Left lobe of liver (tissue), 2 donors: Measurements from ENCODE around the gene LAX1. TPM values are rescaled to one million over a fixed set of nuclear protein-coding genes. Genes with fewer than 3 reads are reported as not detected.
A peak's percentile ranks its signal among the peaks of the same experiment; 100 is the strongest.
"Not testable (repeated sequence)": the region's sequence is repeated elsewhere in the genome, so short reads cannot be mapped to it uniquely, and the experiment has no call there.

ENCODE experiments used
- ATAC-seq: fragments of 200-7000 bp; cut with Tn5 transposase; one replicate; pipeline ENCODE4 v1.9.1; 2020; ENCODE audit warnings: mild to moderate bottlenecking, moderate library complexity
- DNase-seq: peaks from one replicate; pipeline ENCODE4 v3.0.0-alpha.2; 2020; ENCODE audit warnings: low spot score
- total RNA-seq: library from RNA; stranded (reverse); gene quantifications from one replicate; pipeline ENCODE4 v1.2.1, GENCODE V29; 2021
- donor health status: DM: no; HTN: no; CAD: no; lungs with moderate emphysema.
- donor health status: DM: no; HTN: yes; CAD: no.

The LAX1 gene, protein sequence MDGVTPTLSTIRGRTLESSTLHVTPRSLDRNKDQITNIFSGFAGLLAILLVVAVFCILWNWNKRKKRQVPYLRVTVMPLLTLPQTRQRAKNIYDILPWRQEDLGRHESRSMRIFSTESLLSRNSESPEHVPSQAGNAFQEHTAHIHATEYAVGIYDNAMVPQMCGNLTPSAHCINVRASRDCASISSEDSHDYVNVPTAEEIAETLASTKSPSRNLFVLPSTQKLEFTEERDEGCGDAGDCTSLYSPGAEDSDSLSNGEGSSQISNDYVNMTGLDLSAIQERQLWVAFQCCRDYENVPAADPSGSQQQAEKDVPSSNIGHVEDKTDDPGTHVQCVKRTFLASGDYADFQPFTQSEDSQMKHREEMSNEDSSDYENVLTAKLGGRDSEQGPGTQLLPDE
- 0.25 TPM for total RNA-seq

- DNase-seq (no peak), ATAC-seq (no peak)
Observed at GRCh38 chr1:203765029-203765837, at the start of gene LAX1. Gene LAX1, plus strand, starts transcription at chr1:203765183. Its CDS starts 383 bp downstream, at chr1:203765566.

DNA sequence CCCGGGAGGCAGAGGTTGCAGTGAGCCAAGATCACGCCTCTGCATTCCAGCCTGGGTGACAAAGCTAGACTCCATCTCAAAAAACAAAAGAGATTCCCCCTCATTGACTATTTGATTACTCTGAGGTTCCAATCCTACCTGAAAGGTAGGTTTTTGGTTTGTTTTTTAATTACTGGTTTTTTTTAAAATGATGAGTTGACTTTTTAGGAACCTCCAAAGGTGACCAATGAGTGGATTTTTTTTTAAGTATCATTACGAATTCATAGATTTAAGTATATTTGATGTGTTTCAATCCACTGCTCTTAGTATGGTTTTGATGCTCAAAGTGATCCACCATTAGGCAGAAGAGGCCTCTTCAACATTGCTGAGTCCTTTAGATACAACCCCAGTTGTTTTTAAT is 47.9 kb upstream of the LAX1 start:
- DNase-seq (no peak), ATAC-seq (no peak)

DNA sequence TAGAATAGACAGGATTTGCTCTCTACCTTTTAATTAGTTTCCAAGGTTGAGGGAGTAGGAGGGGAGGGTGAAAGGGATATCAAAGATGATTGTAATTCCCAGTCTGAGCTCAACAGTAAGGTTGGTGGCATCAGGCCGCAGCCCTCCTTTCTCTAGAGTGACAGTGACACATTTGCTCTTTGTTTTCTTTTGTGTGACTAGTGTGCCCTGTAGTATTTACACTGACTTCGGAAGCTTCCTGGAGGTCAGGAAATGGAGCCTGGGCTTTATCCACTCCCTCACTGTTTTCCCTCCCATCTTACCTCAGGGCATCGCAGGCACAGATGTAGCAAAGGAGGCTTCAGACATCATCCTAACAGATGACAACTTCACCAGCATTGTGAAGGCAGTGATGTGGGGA is 44.7 kb upstream of the LAX1 start:
- no peak for DNase-seq
- ATAC-seq, result no peak

- ATAC-seq, result no peak
- DNase-seq, result no peak
Observed at GRCh38 chr1:203722909-203723308, 42.1 kb upstream of the LAX1 start.

- ATAC-seq, result no peak
- no peak for DNase-seq
Observed at GRCh38 chr1:203726417-203726867, 38.5 kb upstream of the LAX1 start.

DNA sequence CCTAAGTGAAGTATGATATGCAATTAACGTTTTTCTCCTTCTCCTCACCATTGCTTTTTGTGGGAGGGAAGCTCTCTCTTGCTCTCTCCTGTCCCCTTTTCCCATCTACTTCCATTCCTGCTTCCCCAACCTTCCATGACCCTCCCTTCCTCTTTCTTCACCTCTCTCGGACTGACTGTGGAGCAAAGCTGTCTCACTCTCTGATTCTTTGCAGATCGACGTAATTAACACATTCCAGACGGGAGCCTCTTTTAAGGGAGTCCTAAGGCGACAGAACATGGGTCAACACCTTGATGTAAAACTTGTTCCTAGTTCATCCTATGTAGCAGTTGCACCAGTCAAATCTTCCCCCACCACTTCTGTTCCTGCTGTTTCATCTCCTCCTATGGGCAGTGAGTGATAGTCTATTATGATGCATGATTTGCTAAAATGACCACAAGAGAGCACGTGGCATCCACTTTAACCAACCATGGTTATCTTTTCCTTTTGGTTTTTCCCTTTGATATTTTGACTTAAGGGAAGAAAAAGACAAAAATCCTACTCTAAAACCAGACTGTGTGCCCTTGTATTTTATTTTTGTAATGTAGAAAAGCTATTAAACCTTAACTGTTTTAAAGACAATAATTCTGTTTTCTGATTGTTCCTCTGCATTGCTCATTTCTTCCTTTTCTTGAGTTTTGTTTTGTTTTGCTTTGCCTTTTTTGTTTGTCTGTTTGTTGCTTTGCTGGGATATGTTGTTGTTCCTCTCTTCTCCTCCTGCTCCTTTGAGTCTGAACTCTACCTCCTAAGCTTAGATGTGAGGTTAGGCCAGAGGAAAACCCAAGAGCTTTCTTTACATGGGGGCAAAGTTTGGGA is 31.7 kb upstream of the LAX1 start:
- DNase-seq (no peak), ATAC-seq (no peak)

DNA sequence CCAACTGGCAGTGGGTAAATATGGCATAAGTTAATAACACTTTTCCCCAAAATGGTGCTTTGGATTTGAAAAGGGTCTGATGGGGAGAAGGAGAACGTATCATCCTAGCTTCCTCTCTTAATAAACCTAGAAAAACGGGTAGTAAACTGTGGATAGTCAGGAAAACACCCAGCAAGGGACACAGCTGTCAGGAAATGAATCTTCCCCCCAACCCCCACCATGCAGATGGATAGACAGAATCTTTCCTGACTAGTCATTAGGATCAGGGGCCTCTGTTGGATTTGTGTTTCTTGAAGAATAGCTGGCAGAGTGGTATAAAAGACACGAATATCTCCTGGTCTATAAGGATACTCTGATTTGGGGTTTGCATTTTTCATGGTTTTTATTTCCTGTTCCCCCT is 22.5 kb upstream of the LAX1 start:
- ATAC-seq, result no peak
- DNase-seq, result no peak

DNA sequence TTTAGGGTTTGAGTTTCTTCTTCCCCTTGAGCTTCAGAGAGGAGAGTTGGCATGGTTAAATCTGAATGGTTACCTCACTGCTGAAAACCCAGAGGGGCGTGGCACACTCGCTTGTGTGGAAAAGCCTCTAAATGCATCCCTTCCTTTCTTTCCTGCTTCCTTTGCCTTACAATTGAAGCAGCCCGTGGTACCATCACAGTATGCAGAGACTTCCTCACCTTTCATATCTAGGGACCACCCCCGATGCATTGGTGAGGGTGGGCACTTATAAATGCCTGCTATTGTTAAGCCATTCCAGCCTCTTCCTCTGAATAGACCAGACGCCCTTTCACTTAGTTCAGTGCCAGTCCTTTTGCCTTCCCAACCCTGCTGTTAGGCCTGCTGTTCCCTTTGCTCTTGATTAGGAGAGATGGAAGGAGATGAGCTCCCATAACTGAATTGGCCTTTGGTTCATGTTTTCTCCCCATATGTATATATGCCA is 21.9 kb upstream of the LAX1 start:
- DNase-seq (no peak), ATAC-seq (no peak)

GRCh38 chr1:203744075-203744972 is 20.7 kb upstream of the LAX1 start:
- DNase-seq (no peak), ATAC-seq (peak; percentile 42)

DNA sequence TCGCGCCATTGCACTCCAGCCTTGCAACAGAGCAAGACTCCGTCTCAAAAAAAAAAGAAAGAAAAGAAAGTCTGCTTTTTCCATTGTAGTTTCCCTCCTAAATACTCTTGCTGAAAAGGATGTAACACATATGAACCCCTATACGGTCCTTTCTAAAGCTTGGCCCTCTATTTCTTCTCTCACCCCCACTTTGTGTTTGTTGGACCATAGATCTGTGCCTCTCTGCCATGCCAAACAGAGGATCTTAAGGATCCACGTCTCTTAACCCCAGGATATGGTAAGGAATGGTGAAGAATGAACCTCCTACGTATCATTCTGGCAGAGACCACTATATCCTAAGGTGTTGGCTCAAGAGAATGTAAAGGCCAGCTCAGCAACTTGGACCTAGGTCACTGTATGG is 18.7 kb upstream of the LAX1 start:
- no peak for ATAC-seq
- DNase-seq, result no peak

GRCh38 chr1:203751051-203751450 is 13.9 kb upstream of the LAX1 start:
- no peak for ATAC-seq
- no peak for DNase-seq

DNA sequence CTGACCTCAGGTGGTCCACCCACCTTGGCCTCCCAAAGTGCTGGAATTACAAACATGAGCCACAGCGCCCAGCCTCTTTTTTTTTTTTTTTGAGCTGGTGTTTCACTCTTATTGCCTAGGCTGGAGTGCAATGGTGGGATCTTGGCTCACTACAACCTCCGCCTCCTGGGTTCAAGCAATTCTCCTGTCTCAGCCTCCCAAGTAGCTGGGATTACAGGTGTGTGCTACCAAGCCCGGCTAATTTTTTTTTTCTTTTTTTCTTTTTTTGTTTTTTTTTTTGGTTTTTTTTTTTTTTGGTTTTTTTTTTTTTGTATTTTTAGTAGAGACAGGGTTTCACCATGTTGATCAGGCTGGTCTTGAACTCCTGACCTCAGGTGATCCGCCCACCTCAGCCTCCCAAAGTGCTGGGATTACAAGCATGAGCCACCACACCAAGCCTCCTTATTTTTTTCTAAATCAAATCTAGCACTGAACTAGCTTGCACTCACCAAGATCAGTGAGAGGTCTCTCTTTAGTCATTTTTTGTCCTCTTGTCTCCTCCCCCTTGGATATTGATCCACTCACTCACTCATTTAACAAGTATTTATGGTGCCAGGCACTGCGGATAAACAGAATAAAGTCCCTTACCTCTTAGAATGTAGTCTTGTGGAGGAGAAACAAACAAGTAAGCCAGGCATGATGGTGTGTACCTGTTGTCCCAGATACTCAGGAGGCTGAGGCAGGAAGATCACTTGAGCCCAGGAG is 13.2 kb upstream of the LAX1 start:
- not testable (repeated sequence) for DNase-seq
- peak; percentile 30 for ATAC-seq

DNA sequence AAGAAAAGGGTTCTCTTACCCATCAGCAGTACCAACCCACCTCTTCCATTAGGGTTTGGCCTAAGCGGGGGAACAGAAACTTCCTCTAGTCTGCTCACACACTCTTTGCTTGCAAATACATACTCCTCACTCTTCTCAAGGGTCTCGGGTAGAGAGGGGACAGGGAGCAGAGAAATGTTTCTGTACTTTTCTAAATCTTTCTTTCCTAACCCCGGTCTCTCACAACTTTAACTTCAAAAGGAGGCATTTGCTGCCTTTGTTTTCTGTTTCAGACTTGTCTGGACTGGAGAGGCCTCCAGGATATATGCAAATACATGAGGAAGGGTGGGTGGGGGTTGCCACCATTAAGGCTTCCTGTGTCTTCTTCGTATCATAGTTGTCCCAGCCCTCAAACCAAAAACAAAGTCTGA is 10.5 kb upstream of the LAX1 start:
- ATAC-seq (no peak), DNase-seq (no peak)

GRCh38 chr1:203756036-203756435 is 8.9 kb upstream of the LAX1 start:
- ATAC-seq (no peak), DNase-seq (no peak)

DNA sequence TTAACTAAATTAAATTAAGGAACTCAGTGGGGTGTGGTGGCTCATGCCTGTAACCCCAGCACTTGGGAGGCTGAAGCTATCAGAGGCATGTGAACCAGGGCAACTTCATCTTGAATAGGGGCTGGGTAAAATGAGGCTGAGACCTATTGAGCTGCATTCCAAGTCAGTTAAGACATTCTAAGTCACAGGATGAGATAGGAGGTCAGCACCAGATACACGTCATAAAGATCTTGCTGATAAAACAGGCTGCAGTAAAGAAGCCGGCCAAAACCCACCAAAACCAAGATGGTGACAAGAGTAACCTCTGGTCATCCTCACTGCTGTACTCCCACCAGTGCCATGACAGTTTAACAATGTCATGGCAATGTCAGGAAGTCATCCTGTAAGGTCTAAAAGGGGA is 6.2 kb upstream of the LAX1 start:
- not testable (repeated sequence) for ATAC-seq, DNase-seq

- no peak for DNase-seq
- ATAC-seq, result no peak
Observed at GRCh38 chr1:203760506-203760905, 4.5 kb upstream of the LAX1 start.

- not testable (repeated sequence) for DNase-seq, ATAC-seq
Observed at GRCh38 chr1:203761958-203762357, 3.0 kb upstream of the LAX1 start.

DNA sequence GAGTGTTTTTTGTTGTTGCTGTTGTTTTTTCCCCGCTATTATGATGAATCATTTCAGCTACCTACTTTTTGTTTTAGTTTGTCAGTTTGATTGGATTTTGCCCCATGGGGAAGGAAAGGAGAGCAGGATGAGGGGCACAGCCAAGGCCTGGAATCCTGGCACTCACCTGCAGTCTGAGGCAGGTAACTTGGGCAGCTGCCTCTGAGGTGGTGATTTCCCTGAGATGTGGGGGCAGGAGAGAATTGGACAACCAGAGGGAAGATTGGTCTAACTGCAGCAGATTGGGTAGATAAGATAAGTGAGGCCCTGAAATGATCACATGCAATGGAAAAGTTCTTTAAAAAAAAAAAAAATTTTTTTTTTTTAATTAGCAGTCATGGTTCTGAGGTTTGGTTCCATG is 1.5 kb upstream of the LAX1 start:
- DNase-seq, result no peak
- ATAC-seq, result no peak
